GM21528 (cell line): ENCODE measurements around the gene KRT24.
"Not testable (repeated sequence)": the region's sequence is repeated elsewhere in the genome, so short reads cannot be mapped to it uniquely, and the experiment has no call there.

Experiments
- ATAC-seq: cut with Tn5 transposase; IDR thresholded peaks from one replicate; pipeline ENCODE4 v1.9.1; 2021; ENCODE audit warnings: mild to moderate bottlenecking, moderate library complexity; ENCODE audit not compliant: unreplicated experiment, low FRiP score

KRT24 gene

GRCh38 chr17:40703652-40704051 lies at the start of gene KRT24:
Gene KRT24, minus strand, starts transcription at chr17:40703752. Its CDS starts 59 bp downstream, at chr17:40703693.
- ATAC-seq = no peak

- no peak for ATAC-seq
These were observed 47.5 kb upstream of the KRT24 start for GRCh38 chr17:40751065-40751464.

- no peak for ATAC-seq
These were observed 46.8 kb upstream of the KRT24 start for GRCh38 chr17:40750391-40750790.

- ATAC-seq = not testable (repeated sequence)
These were observed 45.1 kb upstream of the KRT24 start for GRCh38 chr17:40748666-40749065.

GRCh38 chr17:40738553-40738952 lies 35.0 kb upstream of the KRT24 start:
- ATAC-seq = no peak

GRCh38 chr17:40735016-40735415 lies 31.5 kb upstream of the KRT24 start:
- no peak for ATAC-seq

GRCh38 chr17:40734018-40734417 lies 30.5 kb upstream of the KRT24 start:
- ATAC-seq = no peak

GRCh38 chr17:40730970-40731369 lies 27.4 kb upstream of the KRT24 start:
- no peak for ATAC-seq

GRCh38 chr17:40727447-40728231 lies 24.1 kb upstream of the KRT24 start:
- no peak for ATAC-seq

GRCh38 chr17:40726919-40727318 lies 23.4 kb upstream of the KRT24 start:
- no peak for ATAC-seq

GRCh38 chr17:40724656-40725055 lies 21.1 kb upstream of the KRT24 start:
- ATAC-seq = no peak

GRCh38 chr17:40722241-40722640 lies 18.7 kb upstream of the KRT24 start:
- no peak for ATAC-seq

- ATAC-seq = no peak
These were observed 17.3 kb upstream of the KRT24 start for GRCh38 chr17:40720899-40721298.

- no peak for ATAC-seq
These were observed 15.4 kb upstream of the KRT24 start for GRCh38 chr17:40718930-40719329.

GRCh38 chr17:40717776-40718175 lies 14.2 kb upstream of the KRT24 start:
- no peak for ATAC-seq

- no peak for ATAC-seq
These were observed 10.9 kb upstream of the KRT24 start for GRCh38 chr17:40714473-40714872.

- no peak for ATAC-seq
These were observed 4.2 kb upstream of the KRT24 start for GRCh38 chr17:40707745-40708144.

GRCh38 chr17:40705584-40705983 lies 2.0 kb upstream of the KRT24 start:
- ATAC-seq = no peak

GRCh38 chr17:40702271-40702670 lies 1.3 kb downstream of the KRT24 start:
- ATAC-seq = no peak

- ATAC-seq = no peak
These were observed 3.7 kb downstream of the KRT24 start for GRCh38 chr17:40699853-40700252.

- ATAC-seq = no peak
These were observed 4.2 kb downstream of the KRT24 start for GRCh38 chr17:40699371-40699770.

- ATAC-seq = no peak
These were observed 6.3 kb downstream of the KRT24 start for GRCh38 chr17:40697297-40697696.
